IMR-90 (cell line): ENCODE data around the gene MYO1H. TPM values are rescaled to one million over a fixed set of nuclear protein-coding genes. Genes with fewer than 3 reads are reported as not detected.

Source experiments
- ATAC-seq: fragments of 200-7000 bp; cut with Tn5 transposase; 2 replicates; pipeline ENCODE4 v1.9.1; 2020; ENCODE audit warnings: low read depth, mild to moderate bottlenecking, moderate library complexity
- BruUV-seq: library from RNA; stranded (reverse); fragments of 400-500 nt; replicated peaks from 2 replicates; lab custom pipeline; 2021; lab: Mats Ljungman, UMichigan
- CTCF ChIA-PET: fragments of 300-600 bp; formaldehyde crosslinking; extraction: SDS; loops from one replicate; lab custom pipeline; 2021; ENCODE audit warnings: antibody characterized with exemption; lab: Yijun Ruan, JAX
- POLR2A ChIA-PET: fragments of 300-600 bp; sonication (Branson Sonifier 250); formaldehyde crosslinking; loops from one replicate; lab custom pipeline; 2022; ENCODE audit warnings: antibody characterized with exemption; ENCODE audit not compliant: unreplicated experiment; lab: Charles Lee
- DNase-seq: peaks from one replicate; pipeline ENCODE4 v3.0.0; 2013
- H2AFZ ChIP-seq: replicated peaks from 2 replicates; pipeline ENCODE3; 2013; ENCODE audit warnings: low read length, mild to moderate bottlenecking; ENCODE audit not compliant: poor library complexity
- H2AK5ac ChIP-seq: 2 replicates; pipeline ENCODE4 v1.6.1; 2013; ENCODE audit warnings: low read depth, low read length, inconsistent platforms
- H2AK9ac ChIP-seq: replicated peaks from 2 replicates; pipeline ENCODE3; 2013; ENCODE audit warnings: mild to moderate bottlenecking, low read depth, low read length, moderate library complexity; ENCODE audit not compliant: poor library complexity
- H2BK120ac ChIP-seq: 2 replicates; pipeline ENCODE4 v1.6.1; 2013; ENCODE audit warnings: low read depth, low read length, inconsistent platforms
- H2BK15ac ChIP-seq: 3 replicates; pipeline ENCODE4 v1.6.1; 2013; ENCODE audit warnings: low read depth, low read length, inconsistent platforms
- H2BK20ac ChIP-seq: 2 replicates; pipeline ENCODE4 v1.6.1; 2013; ENCODE audit warnings: low read depth, mild to moderate bottlenecking, inconsistent platforms, low read length, moderate library complexity
- H2BK5ac ChIP-seq: 2 replicates; pipeline ENCODE4 v1.6.1; 2013; ENCODE audit warnings: mild to moderate bottlenecking, low read depth, low read length, inconsistent platforms; ENCODE audit not compliant: poor library complexity, severe bottlenecking
- H3K14ac ChIP-seq: replicated peaks from 2 replicates; pipeline ENCODE4 v1.6.1; 2013; ENCODE audit warnings: low read depth, low read length, inconsistent platforms
- H3K18ac ChIP-seq: 2 replicates; pipeline ENCODE4 v1.6.1; 2013; ENCODE audit warnings: low read depth, low read length, control low read depth
- H3K23ac ChIP-seq: 2 replicates; pipeline ENCODE4 v1.6.1; 2013; ENCODE audit warnings: low read depth, low read length, inconsistent platforms
- H3K27ac ChIP-seq: 2 replicates; pipeline ENCODE4 v1.5.1; 2013; ENCODE audit warnings: mild to moderate bottlenecking, control low read depth, low read length; ENCODE audit not compliant: insufficient read depth
- H3K27me3 ChIP-seq: 2 replicates; pipeline ENCODE4 v1.6.1; 2013; ENCODE audit warnings: low read length; ENCODE audit not compliant: control insufficient read depth, insufficient read depth
- H3K36me3 ChIP-seq: 2 replicates; pipeline ENCODE4 v1.6.1; 2013; ENCODE audit warnings: low read length, mixed read lengths; ENCODE audit not compliant: control insufficient read depth, insufficient read depth
- H3K4ac ChIP-seq: 2 replicates; pipeline ENCODE4 v1.6.1; 2013; ENCODE audit warnings: low read depth, low read length, inconsistent platforms
- H3K4me1 ChIP-seq: 2 replicates; pipeline ENCODE4 v1.6.1; 2013; ENCODE audit warnings: low read length, mixed read lengths; ENCODE audit not compliant: control insufficient read depth, insufficient read depth
- H3K4me2 ChIP-seq: 2 replicates; pipeline ENCODE4 v1.6.1; 2013; ENCODE audit warnings: low read depth, mild to moderate bottlenecking, control low read depth, low read length, moderate library complexity
- H3K4me3 ChIP-seq: 2 replicates; pipeline ENCODE4 v1.5.1; 2013; ENCODE audit warnings: low read depth, mild to moderate bottlenecking, control low read depth, low read length, moderate library complexity; ENCODE audit not compliant: insufficient read depth
- H3K56ac ChIP-seq: 2 replicates; pipeline ENCODE4 v1.6.1; 2013; ENCODE audit warnings: low read length, inconsistent platforms; ENCODE audit not compliant: insufficient read depth; ENCODE audit errors: extremely low read depth
- H3K79me1 ChIP-seq, 2 experiments: 2 replicates each; pipeline ENCODE4 v1.6.1; 2013; ENCODE audit warnings: low read length in 2 of 2, inconsistent platforms in 1 of 2, low read depth in 1 of 2
- H3K9ac ChIP-seq: 2 replicates; pipeline ENCODE4 v1.6.1; 2013; ENCODE audit warnings: low read depth, low read length, control low read depth
- H3K9me1 ChIP-seq: 2 replicates; pipeline ENCODE4 v1.6.1; 2013; ENCODE audit warnings: low read length, inconsistent platforms; ENCODE audit not compliant: insufficient read depth
- H3K9me3 ChIP-seq: 2 replicates; pipeline ENCODE4 v1.6.1; 2013; ENCODE audit warnings: low read length; ENCODE audit not compliant: control insufficient read depth, insufficient read depth
- H4K20me1 ChIP-seq: 2 replicates; pipeline ENCODE4 v1.6.1; 2013; ENCODE audit warnings: low read length, inconsistent platforms; ENCODE audit not compliant: insufficient read depth
- H4K5ac ChIP-seq: 2 replicates; pipeline ENCODE4 v1.6.1; 2013; ENCODE audit warnings: mild to moderate bottlenecking, low read depth, low read length, control low read depth
- H4K8ac ChIP-seq, 2 experiments: 2 replicates each; pipeline ENCODE4 v1.6.1; 2013; ENCODE audit warnings: low read depth in 2 of 2, low read length in 2 of 2, control low read depth in 1 of 2, inconsistent platforms in 1 of 2
- H4K91ac ChIP-seq: 2 replicates; pipeline ENCODE4 v1.6.1; 2013; ENCODE audit warnings: low read depth, low read length, inconsistent platforms; ENCODE audit not compliant: insufficient read depth
- CEBPB ChIP-seq: IDR thresholded peaks from 2 replicates; pipeline ENCODE4 v1.6.1; 2012; ENCODE audit warnings: low read depth, low read length, improper control_type of control experiment
- MXI1 ChIP-seq: IDR thresholded peaks from 2 replicates; pipeline ENCODE4 v1.6.1; 2012; ENCODE audit warnings: low read depth, mild to moderate bottlenecking, low read length, moderate library complexity, borderline replicate concordance
- RCOR1 ChIP-seq: IDR thresholded peaks from 2 replicates; pipeline ENCODE4 v1.6.1; 2012; ENCODE audit warnings: mild to moderate bottlenecking, low read length, improper control_type of control experiment; ENCODE audit not compliant: insufficient replicate concordance
- RFX5 ChIP-seq: IDR thresholded peaks from 2 replicates; pipeline ENCODE4 v1.8.0; 2012; ENCODE audit warnings: low read depth, mild to moderate bottlenecking, low read length, moderate library complexity
- WGBS, 2 experiments: methylation state at CpG; one replicate each; pipeline versions ENCODE4 v1.1.5 to v1.1.7; 2013; ENCODE audit warnings: missing lambda C conversion rate in 2 of 2; ENCODE audit not compliant: insufficient read length in 1 of 2; ENCODE audit errors: extremely low coverage in 2 of 2; 5-methylcytosine and 5-hydroxymethylcytosine counted together
- dilution Hi-C: fragments of 300-500 bp; cut with HindIII; formaldehyde crosslinking; loops from one replicate; pipeline ENCODE4 v1.14.3; 2018; ENCODE audit warnings: low sequenced_read_pairs; ENCODE audit not compliant: unreplicated experiment
- in situ Hi-C: fragments of 300-500 bp; cut with MboI; formaldehyde crosslinking; loops from 3 replicates; pipeline ENCODE4 v1.14.3; 2019; ENCODE audit warnings: low sequenced_read_pairs, inconsistent platforms, mixed read lengths
- intact Hi-C: fragments of 100-400 bp; cut with micrococcal nuclease; formaldehyde crosslinking; loops from 2 replicates; pipeline ENCODE4 v1.10.0; 2022
- polyA plus RNA-seq, 3 experiments: library from polyadenylated mRNA; depleted of rRNA; stranded (reverse); fragments of >200 nt; gene quantifications; 2 replicates each; pipeline ENCODE4 v1.2.3, GENCODE V29; 2012; ENCODE audit warnings: low replicate concordance in 1 of 3
- total RNA-seq: library from RNA; depleted of rRNA; stranded (reverse); fragments of >200 nt; gene quantifications from 2 replicates; pipeline ENCODE4 v1.2.3, GENCODE V29; 2012

The MYO1H gene
- total and polyA plus RNA-seq, 2 of the 4 experiments (the other 2 are of a cell fraction) = not detected

- H3K36me3 ChIP-seq = peaks cover 82% of the 10 kb centered on the region
Measured at GRCh38 chr12:109452489-109452888, 104.8 kb downstream of the MYO1H start.

More at GRCh38 chr12:109452489-109452888, 104.8 kb downstream of the MYO1H start:
- Histone ChIP-seq H4K20me1 (peaks cover 32% of the 10 kb centered on the region), H4K5ac (no peak overlapping the region), H3K56ac (no peak overlapping the region), H3K4me2 (no peak overlapping the region), H3K18ac (no peak overlapping the region), H2BK15ac (no peak overlapping the region), H3K4me3 (no peak overlapping the region), H2BK5ac (no peak overlapping the region), H4K8ac (no peak overlapping the region), H3K27ac (no peak overlapping the region; the same call in 1 of the 2 replicates), H3K23ac (no peak overlapping the region; the same call in 1 of the 2 replicates), H3K4me1 (peaks cover 14% of the 10 kb centered on the region), H2BK20ac (no peak overlapping the region), H3K9ac (no peak overlapping the region), H3K9me1 (peaks cover 10% of the 10 kb centered on the region; the same call in 1 of the 2 replicates), H3K14ac (no peak overlapping the region), H2AK5ac (no peak overlapping the region), H4K91ac (no peak overlapping the region), H3K4ac (no peak overlapping the region), H3K79me1 (peaks cover 51 to 95% of the 10 kb centered on the region in 2 experiments), H2BK120ac (no peak overlapping the region), H3K9me3 (no peaks in the 10 kb centered on the region), H2AK9ac (no peak overlapping the region), H2AFZ (no peak overlapping the region), H3K27me3 (no peaks in the 10 kb centered on the region)
- intact Hi-C loops = no loop called here
- dilution Hi-C loops = no loop called here
- no peak; the same call in 1 of the 2 replicates for ATAC-seq
- no peak for DNase-seq
- BruUV-seq = no TSS peak
- CTCF ChIA-PET = interaction anchor here (0.9 kb wide), 1 partner anchor 24 kb away, joined by 3 read pairs; no protein-coding TSS in a partner anchor
- in situ Hi-C loops = no loop called here
- TF ChIP-seq RFX5 = no peak
- no peak for TF ChIP-seq MXI1
- no peak for TF ChIP-seq CEBPB
- TF ChIP-seq RCOR1 = no peak
- POLR2A ChIA-PET = no interaction called here
- WGBS, 2 experiments = no CpG with 5 or more reads among the region's 2 CpGs
